Upper lobe of left lung (tissue), 6 donors: ENCODE data around the gene TTC3. TPM values are rescaled to one million over a fixed set of nuclear protein-coding genes. Genes with fewer than 3 reads are reported as not detected.

Source experiments
- ATAC-seq, 2 donors: fragments of 200-7000 bp; cut with Tn5 transposase; one replicate each; pipeline ENCODE4 v1.9.1; 2022; ENCODE audit warnings: mild to moderate bottlenecking in 2 of 2, moderate library complexity in 2 of 2; ENCODE audit not compliant: low FRiP score in 2 of 2
- DNase-seq, 2 donors: peaks; one replicate each; pipeline ENCODE4 v3.0.0-alpha.2; 2019 to 2020
- H3K27ac ChIP-seq, 4 donors: fragments of 200-600 bp; sonication (generic); one replicate each; pipeline ENCODE4 v1.5.1; 2016 to 2019
- H3K27me3 ChIP-seq, 4 donors: fragments of 200-600 bp; sonication (generic); one replicate each; pipeline ENCODE4 v1.5.1; 2017 to 2019
- H3K36me3 ChIP-seq, 4 donors: fragments of 200-600 bp; sonication (generic); one replicate each; pipeline ENCODE4 v1.5.1; 2016 to 2019
- H3K4me1 ChIP-seq, 4 donors: fragments of 200-600 bp; sonication (generic); one replicate each; pipeline ENCODE4 v1.5.1; 2018 to 2019
- H3K4me3 ChIP-seq, 4 donors: fragments of 200-600 bp; sonication (generic); one replicate each; pipeline ENCODE4 v1.5.1; 2017 to 2019; ENCODE audit warnings: mild to moderate bottlenecking in 2 of 4, moderate library complexity in 1 of 4
- H3K9me3 ChIP-seq, 4 donors: fragments of 200-600 bp; sonication (generic); one replicate each; pipeline ENCODE4 v1.5.1; 2018 to 2019
- CTCF ChIP-seq, 6 experiments: fragments of 450-650 bp in 4 of 6; fragments of 200-600 bp in 2 of 6; sonication (generic) in 2 of 6; IDR thresholded peaks; one replicate each; pipeline ENCODE4 v1.5.1; 2016 to 2019; ENCODE audit warnings: antibody characterized with exemption in 6 of 6
- EP300 ChIP-seq, 4 donors: sonication (generic); formaldehyde crosslinking; IDR thresholded peaks; one replicate each; pipeline ENCODE4 v1.5.1; 2017; ENCODE audit warnings: antibody characterized with exemption in 4 of 4, control low read depth in 2 of 4
- POLR2A ChIP-seq, 4 donors: fragments of 450-650 bp; IDR thresholded peaks; one replicate each; pipeline ENCODE4 v1.5.1; 2016 to 2017; ENCODE audit warnings: antibody characterized with exemption in 4 of 4, mild to moderate bottlenecking in 2 of 4
- POLR2AphosphoS5 ChIP-seq, 2 donors: sonication (generic); formaldehyde crosslinking; IDR thresholded peaks; one replicate each; pipeline ENCODE4 v1.5.1; 2017; ENCODE audit warnings: antibody characterized with exemption in 2 of 2
- whole genome bisulfite sequencing, 2 donors: methylation state at CpG; one replicate each; pipeline ENCODE4 v1.1.5; 2017 to 2018; 5-methylcytosine and 5-hydroxymethylcytosine counted together
- total RNA-seq, 6 donors: library from RNA; depleted of rRNA in 4 of 6; stranded (reverse); fragments of >200 nt in 4 of 6; gene quantifications; one replicate each; pipeline versions ENCODE4 v1.1.0 to v1.2.1, GENCODE V29; 2016 to 2021
- donor health status: DM: no; HTN: no; CAD: no; lungs with moderate emphysema.
- donor health status: DM: no; HTN: yes; CAD: no; lungs with severe emphysema.

Gene TTC3
- total RNA-seq, 6 donors from 2014 or later = 69.9 to 395 (median 88.2) TPM

- Histone ChIP-seq H3K27ac (peak overlapping the region in 1 of 4 donors; percentile 4), H3K27me3 (no peaks in the 10 kb centered on the region), H3K36me3 (peaks cover 11 to 77% (median 38%) of the 10 kb centered on the region in 4 donors), H3K9me3 (no peaks in the 10 kb centered on the region), H3K4me3 (no peak overlapping the region), H3K4me1 (peaks cover 0 to 3% (median 3%) of the 10 kb centered on the region in 4 donors)
- WGBS, 2 donors = 93 to 100% methylated on average over 2 of the region's 2 CpGs
- ATAC-seq (no peak), DNase-seq (no peak)
- TF ChIP-seq POLR2A (IDR thresholded peaks at IDR 0.05) (no peak), CTCF (IDR thresholded peaks at IDR 0.05) (no peak), EP300 (IDR thresholded peaks at IDR 0.05) (no peak), POLR2AphosphoS5 (IDR thresholded peaks at IDR 0.05) (no peak)
Measured at GRCh38 chr21:37237346-37237745, 164.3 kb downstream of the TTC3 start.

GRCh38 chr21:37237764-37238163 is 164.7 kb downstream of the TTC3 start:
- no peak for DNase-seq
- peaks cover 0 to 3% (median 3%) of the 10 kb centered on the region in 4 donors for H3K4me1 ChIP-seq
- TF ChIP-seq CTCF (IDR thresholded peaks at IDR 0.05) (no peak), POLR2AphosphoS5 (IDR thresholded peaks at IDR 0.05) (no peak), POLR2A (IDR thresholded peaks at IDR 0.05) (no peak), EP300 (IDR thresholded peaks at IDR 0.05) (no peak)
- 46 to 53% methylated on average over 4 of the region's 4 CpGs for WGBS, 2 donors
- no peaks in the 10 kb centered on the region for H3K27me3 ChIP-seq
- no peak overlapping the region for H3K4me3 ChIP-seq
- H3K36me3 ChIP-seq = peaks cover 9 to 73% (median 36%) of the 10 kb centered on the region in 4 donors
- H3K27ac ChIP-seq = peak overlapping the region in 1 of 4 donors; percentile 4
- H3K9me3 ChIP-seq = no peaks in the 10 kb centered on the region
- no peak for ATAC-seq

GRCh38 chr21:37240978-37241377 is 167.9 kb downstream of the TTC3 start:
- Histone ChIP-seq H3K4me1 (peaks cover 7 to 21% (median 11%) of the 10 kb centered on the region in 4 donors), H3K36me3 (peaks cover 5 to 49% (median 27%) of the 10 kb centered on the region in 4 donors), H3K4me3 (no peak overlapping the region), H3K27me3 (no peaks in the 10 kb centered on the region), H3K27ac (no peak overlapping the region), H3K9me3 (no peaks in the 10 kb centered on the region)
- TF ChIP-seq POLR2A (IDR thresholded peaks at IDR 0.05) (no peak), POLR2AphosphoS5 (IDR thresholded peaks at IDR 0.05) (no peak), EP300 (IDR thresholded peaks at IDR 0.05) (no peak), CTCF (IDR thresholded peaks at IDR 0.05) (no peak)
- DNase-seq (no peak), ATAC-seq (no peak)
- WGBS, 2 donors = 94 to 95% methylated on average over 8 of the region's 8 CpGs

GRCh38 chr21:37241426-37241825 is 168.4 kb downstream of the TTC3 start:
- Histone ChIP-seq H3K4me1 (peaks cover 7 to 21% (median 11%) of the 10 kb centered on the region in 4 donors), H3K36me3 (peaks cover 5 to 45% (median 27%) of the 10 kb centered on the region in 4 donors), H3K27me3 (no peaks in the 10 kb centered on the region), H3K27ac (no peak overlapping the region), H3K9me3 (no peaks in the 10 kb centered on the region), H3K4me3 (no peak overlapping the region)
- WGBS, 2 donors = 93 to 96% methylated on average over 7 of the region's 7 CpGs
- ATAC-seq (no peak), DNase-seq (no peak)
- no peak for TF ChIP-seq EP300 (IDR thresholded peaks at IDR 0.05)
- TF ChIP-seq POLR2AphosphoS5 (IDR thresholded peaks at IDR 0.05) = no peak
- no peak for TF ChIP-seq CTCF (IDR thresholded peaks at IDR 0.05)
- TF ChIP-seq POLR2A (IDR thresholded peaks at IDR 0.05) = no peak

- Histone ChIP-seq H3K27me3 (no peaks in the 10 kb centered on the region), H3K36me3 (peaks cover 3 to 19% (median 11%) of the 10 kb centered on the region in 4 donors), H3K4me3 (no peak overlapping the region), H3K27ac (no peak overlapping the region), H3K9me3 (no peaks in the 10 kb centered on the region), H3K4me1 (peaks cover 3 to 25% (median 9%) of the 10 kb centered on the region in 4 donors)
- no peak for ATAC-seq
- TF ChIP-seq POLR2A (IDR thresholded peaks at IDR 0.05) (no peak), CTCF (IDR thresholded peaks at IDR 0.05) (no peak), POLR2AphosphoS5 (IDR thresholded peaks at IDR 0.05) (no peak), EP300 (IDR thresholded peaks at IDR 0.05) (no peak)
- 95 to 99% methylated on average over 6 of the region's 6 CpGs for WGBS, 2 donors
- no peak for DNase-seq
Measured at GRCh38 chr21:37243961-37244360, 170.9 kb downstream of the TTC3 start.
